IMR-90 (cell line): Measurements from ENCODE around the gene TOR3A. TPM values are rescaled to one million over a fixed set of nuclear protein-coding genes. Genes with fewer than 3 reads are reported as not detected.

Source experiments
- ATAC-seq: fragments of 200-7000 bp; cut with Tn5 transposase; 2 replicates; pipeline ENCODE4 v1.9.1; 2020; ENCODE audit warnings: low read depth, mild to moderate bottlenecking, moderate library complexity
- BruUV-seq: library from RNA; stranded (reverse); fragments of 400-500 nt; replicated peaks from 2 replicates; lab custom pipeline; 2021; lab: Mats Ljungman, UMichigan
- CTCF ChIA-PET: fragments of 300-600 bp; formaldehyde crosslinking; extraction: SDS; loops from one replicate; lab custom pipeline; 2021; ENCODE audit warnings: antibody characterized with exemption; lab: Yijun Ruan, JAX
- POLR2A ChIA-PET: fragments of 300-600 bp; sonication (Branson Sonifier 250); formaldehyde crosslinking; loops from one replicate; lab custom pipeline; 2022; ENCODE audit warnings: antibody characterized with exemption; ENCODE audit not compliant: unreplicated experiment; lab: Charles Lee
- DNase-seq: peaks from one replicate; pipeline ENCODE4 v3.0.0; 2013
- H2AFZ ChIP-seq: replicated peaks from 2 replicates; pipeline ENCODE3; 2013; ENCODE audit warnings: low read length, mild to moderate bottlenecking; ENCODE audit not compliant: poor library complexity
- H2AK5ac ChIP-seq: 2 replicates; pipeline ENCODE4 v1.6.1; 2013; ENCODE audit warnings: low read depth, low read length, inconsistent platforms
- H2AK9ac ChIP-seq: replicated peaks from 2 replicates; pipeline ENCODE3; 2013; ENCODE audit warnings: mild to moderate bottlenecking, low read depth, low read length, moderate library complexity; ENCODE audit not compliant: poor library complexity
- H2BK120ac ChIP-seq: 2 replicates; pipeline ENCODE4 v1.6.1; 2013; ENCODE audit warnings: low read depth, low read length, inconsistent platforms
- H2BK15ac ChIP-seq: 3 replicates; pipeline ENCODE4 v1.6.1; 2013; ENCODE audit warnings: low read depth, low read length, inconsistent platforms
- H2BK20ac ChIP-seq: 2 replicates; pipeline ENCODE4 v1.6.1; 2013; ENCODE audit warnings: low read depth, mild to moderate bottlenecking, inconsistent platforms, low read length, moderate library complexity
- H2BK5ac ChIP-seq: 2 replicates; pipeline ENCODE4 v1.6.1; 2013; ENCODE audit warnings: mild to moderate bottlenecking, low read depth, low read length, inconsistent platforms; ENCODE audit not compliant: poor library complexity, severe bottlenecking
- H3K14ac ChIP-seq: replicated peaks from 2 replicates; pipeline ENCODE4 v1.6.1; 2013; ENCODE audit warnings: low read depth, low read length, inconsistent platforms
- H3K18ac ChIP-seq: 2 replicates; pipeline ENCODE4 v1.6.1; 2013; ENCODE audit warnings: low read depth, low read length, control low read depth
- H3K23ac ChIP-seq: 2 replicates; pipeline ENCODE4 v1.6.1; 2013; ENCODE audit warnings: low read depth, low read length, inconsistent platforms
- H3K27ac ChIP-seq: 2 replicates; pipeline ENCODE4 v1.5.1; 2013; ENCODE audit warnings: mild to moderate bottlenecking, control low read depth, low read length; ENCODE audit not compliant: insufficient read depth
- H3K27me3 ChIP-seq: 2 replicates; pipeline ENCODE4 v1.6.1; 2013; ENCODE audit warnings: low read length; ENCODE audit not compliant: control insufficient read depth, insufficient read depth
- H3K36me3 ChIP-seq: 2 replicates; pipeline ENCODE4 v1.6.1; 2013; ENCODE audit warnings: low read length, mixed read lengths; ENCODE audit not compliant: control insufficient read depth, insufficient read depth
- H3K4ac ChIP-seq: 2 replicates; pipeline ENCODE4 v1.6.1; 2013; ENCODE audit warnings: low read depth, low read length, inconsistent platforms
- H3K4me1 ChIP-seq: 2 replicates; pipeline ENCODE4 v1.6.1; 2013; ENCODE audit warnings: low read length, mixed read lengths; ENCODE audit not compliant: control insufficient read depth, insufficient read depth
- H3K4me2 ChIP-seq: 2 replicates; pipeline ENCODE4 v1.6.1; 2013; ENCODE audit warnings: low read depth, mild to moderate bottlenecking, control low read depth, low read length, moderate library complexity
- H3K4me3 ChIP-seq: 2 replicates; pipeline ENCODE4 v1.5.1; 2013; ENCODE audit warnings: low read depth, mild to moderate bottlenecking, control low read depth, low read length, moderate library complexity; ENCODE audit not compliant: insufficient read depth
- H3K56ac ChIP-seq: 2 replicates; pipeline ENCODE4 v1.6.1; 2013; ENCODE audit warnings: low read length, inconsistent platforms; ENCODE audit not compliant: insufficient read depth; ENCODE audit errors: extremely low read depth
- H3K79me1 ChIP-seq, 2 experiments: 2 replicates each; pipeline ENCODE4 v1.6.1; 2013; ENCODE audit warnings: low read length in 2 of 2, inconsistent platforms in 1 of 2, low read depth in 1 of 2
- H3K9ac ChIP-seq: 2 replicates; pipeline ENCODE4 v1.6.1; 2013; ENCODE audit warnings: low read depth, low read length, control low read depth
- H3K9me1 ChIP-seq: 2 replicates; pipeline ENCODE4 v1.6.1; 2013; ENCODE audit warnings: low read length, inconsistent platforms; ENCODE audit not compliant: insufficient read depth
- H3K9me3 ChIP-seq: 2 replicates; pipeline ENCODE4 v1.6.1; 2013; ENCODE audit warnings: low read length; ENCODE audit not compliant: control insufficient read depth, insufficient read depth
- H4K20me1 ChIP-seq: 2 replicates; pipeline ENCODE4 v1.6.1; 2013; ENCODE audit warnings: low read length, inconsistent platforms; ENCODE audit not compliant: insufficient read depth
- H4K5ac ChIP-seq: 2 replicates; pipeline ENCODE4 v1.6.1; 2013; ENCODE audit warnings: mild to moderate bottlenecking, low read depth, low read length, control low read depth
- H4K8ac ChIP-seq, 2 experiments: 2 replicates each; pipeline ENCODE4 v1.6.1; 2013; ENCODE audit warnings: low read depth in 2 of 2, low read length in 2 of 2, control low read depth in 1 of 2, inconsistent platforms in 1 of 2
- H4K91ac ChIP-seq: 2 replicates; pipeline ENCODE4 v1.6.1; 2013; ENCODE audit warnings: low read depth, low read length, inconsistent platforms; ENCODE audit not compliant: insufficient read depth
- CEBPB ChIP-seq: IDR thresholded peaks from 2 replicates; pipeline ENCODE4 v1.6.1; 2012; ENCODE audit warnings: low read depth, low read length, improper control_type of control experiment
- POLR2A ChIP-seq: IDR thresholded peaks from 2 replicates; pipeline ENCODE4 v1.6.1; 2012; ENCODE audit warnings: mild to moderate bottlenecking, low read depth, low read length
- RCOR1 ChIP-seq: IDR thresholded peaks from 2 replicates; pipeline ENCODE4 v1.6.1; 2012; ENCODE audit warnings: mild to moderate bottlenecking, low read length, improper control_type of control experiment; ENCODE audit not compliant: insufficient replicate concordance
- WGBS, 2 experiments: methylation state at CpG; one replicate each; pipeline versions ENCODE4 v1.1.5 to v1.1.7; 2013; ENCODE audit warnings: missing lambda C conversion rate in 2 of 2; ENCODE audit not compliant: insufficient read length in 1 of 2; ENCODE audit errors: extremely low coverage in 2 of 2; 5-methylcytosine and 5-hydroxymethylcytosine counted together
- dilution Hi-C: fragments of 300-500 bp; cut with HindIII; formaldehyde crosslinking; loops from one replicate; pipeline ENCODE4 v1.14.3; 2018; ENCODE audit warnings: low sequenced_read_pairs; ENCODE audit not compliant: unreplicated experiment
- in situ Hi-C: fragments of 300-500 bp; cut with MboI; formaldehyde crosslinking; loops from 3 replicates; pipeline ENCODE4 v1.14.3; 2019; ENCODE audit warnings: low sequenced_read_pairs, inconsistent platforms, mixed read lengths
- intact Hi-C: fragments of 100-400 bp; cut with micrococcal nuclease; formaldehyde crosslinking; loops from 2 replicates; pipeline ENCODE4 v1.10.0; 2022
- polyA plus RNA-seq, 3 experiments: library from polyadenylated mRNA; depleted of rRNA; stranded (reverse); fragments of >200 nt; gene quantifications; 2 replicates each; pipeline ENCODE4 v1.2.3, GENCODE V29; 2012; ENCODE audit warnings: low replicate concordance in 1 of 3
- total RNA-seq: library from RNA; depleted of rRNA; stranded (reverse); fragments of >200 nt; gene quantifications from 2 replicates; pipeline ENCODE4 v1.2.3, GENCODE V29; 2012

Gene TOR3A
- total and polyA plus RNA-seq, 2 of the 4 experiments (the other 2 are of a cell fraction) = 16.8 to 22.2 TPM

DNA sequence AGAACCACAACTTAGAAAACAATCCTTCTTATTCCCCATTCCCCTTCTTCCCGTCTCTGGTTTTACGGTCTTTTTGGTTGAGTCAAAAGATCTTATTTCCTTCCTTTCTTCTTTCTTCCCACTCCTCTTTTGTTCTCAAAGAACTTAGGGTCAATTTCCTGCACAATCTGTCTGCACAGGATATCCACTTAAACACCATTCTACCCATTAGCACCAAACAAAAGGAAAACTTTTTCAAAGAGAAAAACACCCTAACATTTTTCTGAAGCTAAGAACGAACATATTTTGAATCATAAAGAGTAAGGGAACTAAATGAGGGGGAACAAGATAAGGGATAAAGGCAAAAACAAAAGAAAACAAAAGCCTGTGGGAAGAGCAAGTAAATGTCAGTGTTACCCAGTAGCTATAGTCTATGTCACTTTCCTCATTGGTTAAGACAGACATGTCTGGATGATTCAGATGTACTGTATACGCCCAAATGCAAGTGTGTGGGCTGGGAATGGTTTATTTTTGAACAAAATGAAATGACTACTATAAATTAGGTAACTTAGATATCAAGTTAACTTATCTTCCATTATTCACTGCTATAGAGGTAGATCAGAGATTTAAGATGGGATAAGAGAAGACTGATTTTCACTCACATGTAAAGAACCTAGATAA lies 59.9 kb downstream of the TOR3A start:
- TF ChIP-seq POLR2A = peak; percentile 28
- TF ChIP-seq CEBPB = peak; percentile 50; the same call in 1 of the 2 replicates
- no peak for TF ChIP-seq RCOR1
- H3K23ac ChIP-seq = peak overlapping the region; percentile 22; the same call in 1 of the 2 replicates
- no peaks in the 10 kb centered on the region; the same call in 1 of the 2 replicates for H3K9me1 ChIP-seq
- H2BK20ac ChIP-seq = 0 out of 2 replicates have a peak overlapping the region, but pooled peaks have one; percentile 9
- POLR2A ChIA-PET = no interaction called here
- H3K36me3 ChIP-seq = peaks cover 2% of the 10 kb centered on the region; the same call in 1 of the 2 replicates
- H3K27me3 ChIP-seq = no peaks in the 10 kb centered on the region
- H3K4ac ChIP-seq = no peak overlapping the region; the same call in 1 of the 2 replicates
- H3K4me1 ChIP-seq = peaks cover 13% of the 10 kb centered on the region
- peak overlapping the region; percentile 41; the same call in 1 of the 2 replicates for H2BK120ac ChIP-seq
- no peaks in the 10 kb centered on the region for H3K9me3 ChIP-seq
- peak overlapping the region; percentile 16; the same call in 1 of the 2 replicates for H3K27ac ChIP-seq
- peaks cover 36% of the 10 kb centered on the region for H4K20me1 ChIP-seq
- peaks cover 2 to 29% of the 10 kb centered on the region in 2 experiments for H3K79me1 ChIP-seq
- H2BK15ac ChIP-seq = no peak overlapping the region
- ATAC-seq = peak; percentile 60
- no peak overlapping the region for H2AK9ac ChIP-seq
- no peak overlapping the region; the same call in 1 of the 2 replicates for H3K14ac ChIP-seq
- no peak overlapping the region for H4K91ac ChIP-seq
- no peak overlapping the region for H2AK5ac ChIP-seq
- H3K56ac ChIP-seq = peak overlapping the region; percentile 35; the same call in 1 of the 2 replicates
- TSS peak; percentile 72 for BruUV-seq
- WGBS, 2 experiments = 80% methylated on average over 1 of the region's 4 CpGs; no CpG with 5 or more reads in 1 of the 2 experiments
- H3K4me3 ChIP-seq = peak overlapping the region; percentile 56
- H3K4me2 ChIP-seq = peak overlapping the region; percentile 81
- no peak overlapping the region for H2AFZ ChIP-seq
- intact Hi-C loops (loop anchor here (5.0 kb wide), 1 partner anchor 36 kb away; no protein-coding TSS in a partner anchor), in situ Hi-C loops (no loop called here), dilution Hi-C loops (no loop called here)
- no peak overlapping the region for H4K5ac ChIP-seq
- peak overlapping the region; percentile 93 for H2BK5ac ChIP-seq
- H3K18ac ChIP-seq = peak overlapping the region; percentile 49
- CTCF ChIA-PET = interaction anchor here (0.7 to 1.0 kb wide), 3 partner anchors 14 to 112 kb away, joined by 3 to 5 read pairs (median 3); no protein-coding TSS in a partner anchor
- H3K9ac ChIP-seq = peak overlapping the region; percentile 63; the same call in 1 of the 2 replicates
- DNase-seq = peak; percentile 88
- H4K8ac ChIP-seq = no peak overlapping the region
